ENCODE measurements around the gene PRR32. TPM values are rescaled to one million over a fixed set of nuclear protein-coding genes. Genes with fewer than 3 reads are reported as not detected.

Gene PRR32
- total RNA-seq, 1 donor from 2014 or later = not detected

DNA sequence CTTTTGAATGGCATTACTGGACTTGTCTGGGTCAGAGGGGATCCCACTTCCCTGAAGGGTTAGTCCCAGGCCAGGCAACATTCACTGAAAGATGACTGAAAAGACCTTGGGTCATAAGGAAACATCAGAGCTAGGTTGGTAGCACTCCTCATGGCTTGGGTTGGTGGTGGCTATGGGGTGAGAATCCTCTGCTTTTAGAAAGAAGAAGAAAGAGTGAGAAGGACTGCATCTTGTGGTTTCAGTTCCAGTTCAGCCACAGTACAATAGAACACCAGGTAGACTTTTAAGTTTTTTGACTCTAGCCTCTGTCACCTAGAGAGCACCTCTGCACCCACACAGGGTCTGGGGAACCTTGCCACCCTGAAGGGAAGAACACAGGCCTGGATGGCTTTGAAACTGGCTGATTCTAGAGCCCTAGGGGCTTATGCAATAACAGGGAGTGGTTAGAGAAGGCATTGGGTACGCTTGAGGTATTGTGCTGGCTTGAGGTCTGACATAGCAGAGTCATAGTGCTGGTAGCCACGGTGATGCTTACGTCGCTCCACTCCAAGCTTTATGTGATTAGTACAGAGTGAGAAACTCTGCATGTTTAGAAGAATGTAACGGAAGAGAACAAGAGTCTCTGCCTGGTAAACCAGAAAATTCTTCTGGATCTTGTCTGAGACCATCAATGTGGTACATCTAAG, 36.5 kb downstream of the PRR32 start:
- Mint-ChIP-seq H3K4me3 (ENCODE audit: unreplicated experiment) (no peak overlapping the region), H3K27me3 (ENCODE audit: unreplicated experiment) (no peaks in the 10 kb centered on the region), H3K36me3 (ENCODE audit: unreplicated experiment) (no peaks in the 10 kb centered on the region), H3K27ac (ENCODE audit: unreplicated experiment) (no peak overlapping the region), H3K4me1 (ENCODE audit: unreplicated experiment) (no peaks in the 10 kb centered on the region), H3K9me3 (ENCODE audit: unreplicated experiment) (peaks cover 70% of the 10 kb centered on the region)
- DNase-seq (ENCODE audit: extremely low spot score, unreplicated experiment) = no peak
- no peak for TF ChIP-seq CTCF (IDR thresholded peaks at IDR 0.05)

All from osteocyte (in vitro differentiated cells).